DOHH2 (cell line): Measurements from ENCODE around the gene PRTN3.

ENCODE experiments used
- EZH2phosphoT487 ChIP-seq: fragments of 200-600 bp; sonication (generic); IDR thresholded peaks from 2 replicates; pipeline ENCODE4 v1.6.1; 2017; ENCODE audit warnings: borderline replicate concordance, mild to moderate bottlenecking, antibody characterized with exemption, low read length, moderate library complexity, mixed read lengths
- TF ChIP-seq, protein P1 (sequence below): fragments of 200-600 bp; sonication (generic); IDR thresholded peaks from one replicate; pipeline ENCODE4 v1.5.1; 2014; ENCODE audit warnings: antibody characterized with exemption, mild to moderate bottlenecking, low read depth, low read length; ENCODE audit not compliant: poor library complexity, severe bottlenecking

DNA sequence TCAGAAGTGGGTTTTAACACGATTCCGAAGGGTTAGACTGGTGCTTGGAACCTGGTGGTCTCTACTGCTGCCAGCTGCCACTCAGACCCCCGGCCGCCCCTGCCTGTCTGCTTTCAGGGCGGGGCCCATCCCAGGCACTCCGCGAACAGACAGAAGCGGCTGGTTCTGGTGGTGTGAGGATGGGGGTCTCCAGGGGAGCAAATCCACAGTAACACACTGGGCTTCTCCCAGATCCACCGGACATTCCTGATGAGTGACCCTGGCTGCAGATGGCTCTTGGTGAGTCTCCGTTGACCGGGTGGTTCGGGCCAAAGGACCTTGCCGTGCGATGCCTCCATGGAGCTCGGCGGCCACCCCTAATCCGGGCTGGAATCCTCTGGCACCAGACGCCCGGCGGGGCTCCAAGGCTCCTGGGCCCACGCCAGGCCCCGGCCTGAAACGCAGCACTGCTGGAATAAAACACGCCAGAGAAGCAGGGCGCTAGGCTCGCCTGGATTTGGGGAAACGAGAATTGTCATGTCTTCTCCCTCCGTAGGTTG lies 45.7 kb upstream of the PRTN3 start:
- TF ChIP-seq, protein P1, sequence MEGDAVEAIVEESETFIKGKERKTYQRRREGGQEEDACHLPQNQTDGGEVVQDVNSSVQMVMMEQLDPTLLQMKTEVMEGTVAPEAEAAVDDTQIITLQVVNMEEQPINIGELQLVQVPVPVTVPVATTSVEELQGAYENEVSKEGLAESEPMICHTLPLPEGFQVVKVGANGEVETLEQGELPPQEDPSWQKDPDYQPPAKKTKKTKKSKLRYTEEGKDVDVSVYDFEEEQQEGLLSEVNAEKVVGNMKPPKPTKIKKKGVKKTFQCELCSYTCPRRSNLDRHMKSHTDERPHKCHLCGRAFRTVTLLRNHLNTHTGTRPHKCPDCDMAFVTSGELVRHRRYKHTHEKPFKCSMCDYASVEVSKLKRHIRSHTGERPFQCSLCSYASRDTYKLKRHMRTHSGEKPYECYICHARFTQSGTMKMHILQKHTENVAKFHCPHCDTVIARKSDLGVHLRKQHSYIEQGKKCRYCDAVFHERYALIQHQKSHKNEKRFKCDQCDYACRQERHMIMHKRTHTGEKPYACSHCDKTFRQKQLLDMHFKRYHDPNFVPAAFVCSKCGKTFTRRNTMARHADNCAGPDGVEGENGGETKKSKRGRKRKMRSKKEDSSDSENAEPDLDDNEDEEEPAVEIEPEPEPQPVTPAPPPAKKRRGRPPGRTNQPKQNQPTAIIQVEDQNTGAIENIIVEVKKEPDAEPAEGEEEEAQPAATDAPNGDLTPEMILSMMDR, result no peak
- no peak for TF ChIP-seq EZH2phosphoT487
